SU-DHL-6 (cell line): ENCODE measurements around the gene GRAMD2B.

ENCODE experiments used
- H2AFZ ChIP-seq: fragments of 200-600 bp; sonication (generic); 2 replicates; pipeline ENCODE4 v1.6.1; 2014; ENCODE audit warnings: low read depth, mild to moderate bottlenecking, moderate library complexity, mixed read lengths, antibody characterized with exemption, low read length; ENCODE audit not compliant: severe bottlenecking
- H3F3A ChIP-seq: fragments of 200-600 bp; shearing (Covaris generic); 2 replicates; pipeline ENCODE4 v1.6.0; 2016; ENCODE audit warnings: antibody characterized with exemption, mild to moderate bottlenecking; ENCODE audit not compliant: insufficient read depth
- H3K27ac ChIP-seq: fragments of 200-600 bp; sonication (generic); 2 replicates; pipeline ENCODE4 v1.5.1; 2016; ENCODE audit warnings: low read depth, mild to moderate bottlenecking, low read length, moderate library complexity, mixed read lengths
- H3K27me3 ChIP-seq: fragments of 200-600 bp; sonication (generic), shearing (Covaris generic); 2 replicates; pipeline ENCODE4 v1.6.0; 2014; ENCODE audit warnings: mild to moderate bottlenecking, low read length
- H3K36me3 ChIP-seq: fragments of 200-600 bp; sonication (generic); 2 replicates; pipeline ENCODE4 v1.6.1; 2014; ENCODE audit warnings: mild to moderate bottlenecking, low read length, mixed read lengths
- H3K4me2 ChIP-seq: fragments of 300-600, 200-600 bp; shearing (Covaris generic), sonication (generic); 2 replicates; pipeline ENCODE4 v1.6.0; 2014; ENCODE audit warnings: low read length, low read depth, mild to moderate bottlenecking; ENCODE audit not compliant: poor library complexity, severe bottlenecking
- H3K4me3 ChIP-seq: fragments of 200-600 bp; sonication (generic); 2 replicates; pipeline ENCODE4 v1.5.1; 2014; ENCODE audit warnings: antibody characterized with exemption, low read length, mild to moderate bottlenecking, mixed read lengths; ENCODE audit not compliant: insufficient read depth, poor library complexity, severe bottlenecking
- H3K79me2 ChIP-seq: fragments of 200-600 bp; sonication (generic); 2 replicates; pipeline ENCODE4 v1.6.1; 2014; ENCODE audit warnings: mild to moderate bottlenecking, low read length, moderate library complexity; ENCODE audit not compliant: insufficient read depth
- H3K9ac ChIP-seq: fragments of 200-600 bp; sonication (generic); 2 replicates; pipeline ENCODE4 v1.7.0; 2014; ENCODE audit warnings: mild to moderate bottlenecking, low read length
- H3K9me2 ChIP-seq: fragments of 200-600 bp; sonication (generic); replicated peaks from 2 replicates; pipeline ENCODE4 v1.6.1; 2014; ENCODE audit warnings: low read length; ENCODE audit not compliant: insufficient read depth
- H3K9me3 ChIP-seq: fragments of 200-600 bp; sonication (generic); 2 replicates; pipeline ENCODE4 v1.6.1; 2014; ENCODE audit warnings: low read length, mixed read lengths; ENCODE audit not compliant: insufficient read depth
- H4K20me1 ChIP-seq: fragments of 200-600 bp; sonication (generic); 2 replicates; pipeline ENCODE4 v1.6.1; 2014; ENCODE audit warnings: low read depth, mild to moderate bottlenecking, antibody characterized with exemption, low read length, moderate library complexity, mixed read lengths
- EZH2phosphoT487 ChIP-seq: fragments of 200-600 bp; sonication (generic), shearing (Covaris generic); conservative IDR thresholded peaks from 2 replicates; pipeline ENCODE4 v1.6.1; 2018; ENCODE audit warnings: mild to moderate bottlenecking, antibody characterized with exemption, low read length, moderate library complexity, mixed read lengths
- TF ChIP-seq, protein P1 (sequence below): fragments of 200-600 bp; sonication (generic); IDR thresholded peaks from one replicate; pipeline ENCODE4 v1.5.1; 2017; ENCODE audit warnings: antibody characterized with exemption, mild to moderate bottlenecking, low read length, moderate library complexity; ENCODE audit not compliant: insufficient read depth, poor library complexity, severe bottlenecking

Gene GRAMD2B

DNA sequence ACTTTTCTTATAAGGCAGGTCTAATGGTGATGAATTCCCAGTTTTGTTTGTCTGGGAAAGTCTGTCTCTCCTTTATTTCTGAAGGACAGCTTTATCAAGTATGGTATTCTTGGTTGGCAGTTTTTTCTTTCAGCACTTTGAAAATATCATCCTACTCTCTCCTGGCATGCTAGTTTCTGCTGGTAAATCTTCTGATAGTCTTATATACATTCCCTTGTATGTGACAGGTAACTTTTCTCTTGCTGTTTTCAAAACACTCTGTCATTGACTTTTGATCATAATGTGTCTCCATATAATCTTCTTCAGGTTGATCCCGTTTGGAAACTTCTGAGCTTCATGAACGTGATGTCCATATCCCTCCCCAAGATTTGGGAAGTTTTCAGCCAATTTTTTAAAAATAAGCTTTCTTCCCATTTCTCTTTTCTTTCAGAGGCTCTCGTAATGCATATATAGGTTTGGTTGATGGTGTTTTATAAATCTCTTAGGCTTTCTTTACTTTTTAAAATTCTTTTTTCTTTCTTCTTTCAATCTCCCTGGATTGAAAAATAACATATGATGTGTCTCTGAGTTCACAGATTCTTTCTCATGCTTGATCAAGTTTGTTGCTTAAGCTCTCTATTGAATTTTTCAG, 22.5 kb upstream of the GRAMD2B start:
- H4K20me1 ChIP-seq, result no peaks in the 10 kb centered on the region
- H3K9me2 ChIP-seq, result no peaks in the 10 kb centered on the region
- no peaks in the 10 kb centered on the region for H3K79me2 ChIP-seq
- H3K4me3 ChIP-seq, result no peak overlapping the region
- H3K9ac ChIP-seq, result no peak overlapping the region
- no peak overlapping the region for H3K4me2 ChIP-seq
- no peak overlapping the region for H3K27ac ChIP-seq
- peaks cover 3% of the 10 kb centered on the region; the same call in 1 of the 2 replicates for H3K36me3 ChIP-seq
- H3K9me3 ChIP-seq, result peaks cover 4% of the 10 kb centered on the region; the same call in 1 of the 2 replicates
- H3K27me3 ChIP-seq, result no peaks in the 10 kb centered on the region
- H2AFZ ChIP-seq, result no peak overlapping the region
- H3F3A ChIP-seq, result no peaks in the 10 kb centered on the region
- no peak for TF ChIP-seq EZH2phosphoT487
- TF ChIP-seq, protein P1, sequence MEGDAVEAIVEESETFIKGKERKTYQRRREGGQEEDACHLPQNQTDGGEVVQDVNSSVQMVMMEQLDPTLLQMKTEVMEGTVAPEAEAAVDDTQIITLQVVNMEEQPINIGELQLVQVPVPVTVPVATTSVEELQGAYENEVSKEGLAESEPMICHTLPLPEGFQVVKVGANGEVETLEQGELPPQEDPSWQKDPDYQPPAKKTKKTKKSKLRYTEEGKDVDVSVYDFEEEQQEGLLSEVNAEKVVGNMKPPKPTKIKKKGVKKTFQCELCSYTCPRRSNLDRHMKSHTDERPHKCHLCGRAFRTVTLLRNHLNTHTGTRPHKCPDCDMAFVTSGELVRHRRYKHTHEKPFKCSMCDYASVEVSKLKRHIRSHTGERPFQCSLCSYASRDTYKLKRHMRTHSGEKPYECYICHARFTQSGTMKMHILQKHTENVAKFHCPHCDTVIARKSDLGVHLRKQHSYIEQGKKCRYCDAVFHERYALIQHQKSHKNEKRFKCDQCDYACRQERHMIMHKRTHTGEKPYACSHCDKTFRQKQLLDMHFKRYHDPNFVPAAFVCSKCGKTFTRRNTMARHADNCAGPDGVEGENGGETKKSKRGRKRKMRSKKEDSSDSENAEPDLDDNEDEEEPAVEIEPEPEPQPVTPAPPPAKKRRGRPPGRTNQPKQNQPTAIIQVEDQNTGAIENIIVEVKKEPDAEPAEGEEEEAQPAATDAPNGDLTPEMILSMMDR, result no peak

DNA sequence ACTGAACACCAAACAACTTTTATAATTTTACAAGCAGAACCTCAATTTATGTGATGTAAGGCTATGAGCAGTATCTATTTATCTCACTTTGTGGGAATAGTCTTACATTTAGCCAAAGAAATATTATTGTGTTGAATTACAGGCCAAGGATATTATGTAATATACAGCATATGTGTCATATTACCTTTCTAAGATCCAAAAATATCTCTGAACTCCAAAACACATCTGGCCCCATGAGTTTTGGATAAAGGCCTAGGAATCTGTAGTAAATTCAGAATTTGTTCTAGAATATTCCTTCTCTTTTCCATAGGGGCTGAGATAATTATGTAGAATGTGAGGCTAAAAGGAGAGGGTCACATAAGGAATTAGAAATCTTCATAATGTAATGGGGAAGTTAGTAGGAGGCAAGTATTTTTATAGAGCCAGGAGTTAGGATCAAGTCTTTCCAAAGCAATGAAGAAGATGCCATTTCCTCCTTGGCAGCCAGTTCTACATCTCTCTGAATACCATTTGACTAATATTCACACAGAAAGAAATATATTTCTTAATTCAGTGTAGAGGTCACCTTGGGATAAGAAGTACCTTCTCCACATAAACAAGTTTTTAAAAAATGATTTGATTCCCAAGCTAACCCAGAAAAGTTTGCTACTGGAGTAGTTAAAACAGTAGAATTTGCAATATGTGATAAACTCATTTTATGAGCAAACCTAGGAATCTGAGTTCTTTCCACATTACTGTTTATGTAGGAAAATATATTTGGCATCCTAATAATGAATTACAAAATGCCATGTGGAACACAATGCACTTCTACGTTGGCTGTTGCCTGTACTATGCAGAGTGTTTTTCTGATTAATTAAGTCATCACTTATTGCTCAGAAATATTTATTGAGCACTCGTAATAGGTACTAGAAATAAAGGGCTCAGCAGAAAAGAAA, 20.3 kb upstream of the GRAMD2B start:
- Histone ChIP-seq H3K4me3 (no peak overlapping the region), H3K9me3 (peaks cover 4% of the 10 kb centered on the region; the same call in 1 of the 2 replicates), H3K9ac (no peak overlapping the region), H3K9me2 (no peaks in the 10 kb centered on the region), H3K36me3 (peaks cover 3% of the 10 kb centered on the region; the same call in 1 of the 2 replicates), H4K20me1 (no peaks in the 10 kb centered on the region), H3K27ac (no peak overlapping the region), H3K4me2 (no peak overlapping the region), H3F3A (no peaks in the 10 kb centered on the region), H3K79me2 (no peaks in the 10 kb centered on the region), H3K27me3 (no peaks in the 10 kb centered on the region), H2AFZ (no peak overlapping the region)
- TF ChIP-seq EZH2phosphoT487, result no peak
- TF ChIP-seq, protein P1, result no peak

DNA sequence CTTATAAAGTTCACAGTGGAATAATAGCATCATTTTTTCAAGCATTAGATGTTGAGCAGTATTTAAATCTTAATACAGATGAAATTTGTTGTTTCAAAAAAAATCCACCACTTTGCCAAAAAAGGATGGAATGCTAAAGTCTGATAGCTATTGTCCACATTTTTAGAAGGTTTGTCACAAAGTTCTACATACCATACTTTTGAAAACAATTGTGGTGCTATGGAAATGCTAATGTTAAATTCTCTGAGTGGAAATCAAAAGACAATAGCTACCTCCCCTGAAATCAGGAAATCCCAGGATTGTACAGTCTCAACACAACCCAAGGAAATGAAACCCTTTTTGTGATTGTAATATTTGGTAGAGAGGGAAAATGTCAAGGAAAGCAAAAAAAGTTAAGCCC, 19.3 kb upstream of the GRAMD2B start:
- H2AFZ ChIP-seq, result no peak overlapping the region
- peaks cover 3% of the 10 kb centered on the region; the same call in 1 of the 2 replicates for H3K36me3 ChIP-seq
- H3K27ac ChIP-seq, result no peak overlapping the region
- H3K4me2 ChIP-seq, result no peak overlapping the region
- H3F3A ChIP-seq, result no peaks in the 10 kb centered on the region
- H3K9me3 ChIP-seq, result peaks cover 4% of the 10 kb centered on the region; the same call in 1 of the 2 replicates
- H3K27me3 ChIP-seq, result no peaks in the 10 kb centered on the region
- no peak overlapping the region for H3K4me3 ChIP-seq
- H3K79me2 ChIP-seq, result no peaks in the 10 kb centered on the region
- no peaks in the 10 kb centered on the region for H4K20me1 ChIP-seq
- H3K9ac ChIP-seq, result no peak overlapping the region
- H3K9me2 ChIP-seq, result no peaks in the 10 kb centered on the region
- TF ChIP-seq, protein P1, result no peak
- TF ChIP-seq EZH2phosphoT487, result no peak
